Measurements from ENCODE around the gene BUD31. TPM values are rescaled to one million over a fixed set of nuclear protein-coding genes. Genes with fewer than 3 reads are reported as not detected.

BUD31 gene
- total RNA-seq, 1 donor: 32.9 TPM

- no peak for DNase-seq (ENCODE audit: low read depth in 2 of 3, low spot score in 2 of 3)
Measured at GRCh38 chr7:99396418-99397296, 12.1 kb upstream of the BUD31 start.

GRCh38 chr7:99397297-99397983 lies 11.3 kb upstream of the BUD31 start:
- DNase-seq (ENCODE audit: low read depth in 2 of 3, low spot score in 2 of 3): no peak

- no peak for DNase-seq (ENCODE audit: low read depth in 2 of 3, low spot score in 2 of 3)
Measured at GRCh38 chr7:99398891-99399445, 9.8 kb upstream of the BUD31 start.

GRCh38 chr7:99399597-99399996 lies 9.2 kb upstream of the BUD31 start:
- DNase-seq (ENCODE audit: low read depth in 2 of 3, low spot score in 2 of 3): no peak

- no peak for DNase-seq (ENCODE audit: low read depth in 2 of 3, low spot score in 2 of 3)
Measured at GRCh38 chr7:99402854-99403253, 5.9 kb upstream of the BUD31 start.

GRCh38 chr7:99403764-99404163 lies 5.0 kb upstream of the BUD31 start:
- DNase-seq (ENCODE audit: low read depth in 2 of 3, low spot score in 2 of 3): no peak

GRCh38 chr7:99404235-99404976 lies 4.4 kb upstream of the BUD31 start:
- no peak for DNase-seq (ENCODE audit: low read depth in 2 of 3, low spot score in 2 of 3)

GRCh38 chr7:99404977-99405320 lies 3.8 kb upstream of the BUD31 start:
- no peak for DNase-seq (ENCODE audit: low read depth in 2 of 3, low spot score in 2 of 3)

- DNase-seq (ENCODE audit: low read depth in 2 of 3, low spot score in 2 of 3): no peak
Measured at GRCh38 chr7:99406557-99406956, 2.2 kb upstream of the BUD31 start.

- DNase-seq (ENCODE audit: low read depth in 2 of 3, low spot score in 2 of 3): peak in 2 of 3 donors; percentile 28 to 37
Measured at GRCh38 chr7:99407872-99408378, 844 bp upstream of the BUD31 start.

- DNase-seq (ENCODE audit: low read depth in 2 of 3, low spot score in 2 of 3): peak in 1 of 3 donors; percentile 49
Measured at GRCh38 chr7:99409192-99409572, 413 bp downstream of the BUD31 start.

GRCh38 chr7:99409806-99410205 lies 1.0 kb downstream of the BUD31 start:
- DNase-seq (ENCODE audit: low read depth in 2 of 3, low spot score in 2 of 3): no peak

GRCh38 chr7:99410635-99411034 lies 1.9 kb downstream of the BUD31 start:
- DNase-seq (ENCODE audit: low read depth in 2 of 3, low spot score in 2 of 3): no peak

- peak in 1 of 3 donors; percentile 21 for DNase-seq (ENCODE audit: low read depth in 2 of 3, low spot score in 2 of 3)
Measured at GRCh38 chr7:99415513-99416127, 6.9 kb downstream of the BUD31 start.

GRCh38 chr7:99418260-99418659 lies 9.5 kb downstream of the BUD31 start:
- DNase-seq (ENCODE audit: low read depth in 2 of 3, low spot score in 2 of 3): no peak

- DNase-seq (ENCODE audit: low read depth in 2 of 3, low spot score in 2 of 3): no peak
Measured at GRCh38 chr7:99419323-99420021, 10.7 kb downstream of the BUD31 start.

GRCh38 chr7:99420213-99420612 lies 11.4 kb downstream of the BUD31 start:
- no peak for DNase-seq (ENCODE audit: low read depth in 2 of 3, low spot score in 2 of 3)

- no peak for DNase-seq (ENCODE audit: low read depth in 2 of 3, low spot score in 2 of 3)
Measured at GRCh38 chr7:99420986-99421385, 12.2 kb downstream of the BUD31 start.

- no peak for DNase-seq (ENCODE audit: low read depth in 2 of 3, low spot score in 2 of 3)
Measured at GRCh38 chr7:99422186-99422585, 13.4 kb downstream of the BUD31 start.

GRCh38 chr7:99422625-99423024 lies 13.9 kb downstream of the BUD31 start:
- no peak for DNase-seq (ENCODE audit: low read depth in 2 of 3, low spot score in 2 of 3)
